ENCODE measurements around the gene EPS8L1. TPM values are rescaled to one million over a fixed set of nuclear protein-coding genes. Genes with fewer than 3 reads are reported as not detected.

Gene EPS8L1
- polyA plus RNA-seq, 1 of the 3 experiments (the other 2 are of a cell fraction): 12.9 TPM

GRCh38 chr19:55133639-55134444 lies 58.2 kb downstream of the EPS8L1 start:
- TF ChIP-seq RXRA (IDR thresholded peaks at IDR 0.05; ENCODE audit: borderline replicate concordance, low read depth): no peak
- TF ChIP-seq PBX3 (IDR thresholded peaks at IDR 0.05): no peak
- no peak for TF ChIP-seq SMC3 (IDR thresholded peaks at IDR 0.05; ENCODE audit: low read depth, low read length)
- no peak for TF ChIP-seq ZBTB33 (IDR thresholded peaks at IDR 0.05; ENCODE audit: borderline replicate concordance, low read depth)
- no peak for TF ChIP-seq POLR2AphosphoS5 (IDR thresholded peaks at IDR 0.05; ENCODE audit: low read depth, low read length)
- no peak for TF ChIP-seq FOXM1 (IDR thresholded peaks at IDR 0.05; ENCODE audit: low read depth)
- no peak for TF ChIP-seq MEF2A (IDR thresholded peaks at IDR 0.05; ENCODE audit: borderline replicate concordance, low read depth)
- no peak for TF ChIP-seq CTCF (IDR thresholded peaks at IDR 0.05)
- no peak for TF ChIP-seq NRF1 (IDR thresholded peaks at IDR 0.05; ENCODE audit: low read depth, low read length)
- no peak for TF ChIP-seq TAF1 (IDR thresholded peaks at IDR 0.05; ENCODE audit: borderline replicate concordance, low read depth, low read length)
- no peak for TF ChIP-seq RCOR1 (IDR thresholded peaks at IDR 0.05; ENCODE audit: low read length)
- TF ChIP-seq JUND (IDR thresholded peaks at IDR 0.05): no peak
- TF ChIP-seq TEAD4 (IDR thresholded peaks at IDR 0.05; ENCODE audit: borderline replicate concordance, insufficient read depth): no peak
- no peak for TF ChIP-seq ELF1 (IDR thresholded peaks at IDR 0.05)
- no peak for TF ChIP-seq IRF3 (IDR thresholded peaks at IDR 0.05; ENCODE audit: low read depth, low read length)
- TF ChIP-seq FOSL2 (IDR thresholded peaks at IDR 0.05; ENCODE audit: borderline replicate concordance, low read depth): no peak
- no peaks in the 10 kb centered on the region for H3K9me3 ChIP-seq
- CTCF ChIA-PET: interaction anchor here (1.3 to 3.2 kb wide), 7 partner anchors 8 to 253 kb away, joined by 3 to 37 read pairs (median 8); partner anchors contain the start of gene PPP1R12C
- no peak overlapping the region for H3K4me2 ChIP-seq
- H3F3A ChIP-seq (replicated peaks; ENCODE audit: insufficient read depth): peaks cover 4% of the 10 kb centered on the region
- no peak overlapping the region for H2AFZ ChIP-seq (ENCODE audit: low read depth)
- H3K79me2 ChIP-seq (ENCODE audit: insufficient read depth): no peaks in the 10 kb centered on the region
- peaks cover 13% of the 10 kb centered on the region; the same call in 1 of the 2 replicates for H3K27me3 ChIP-seq (ENCODE audit: insufficient read depth)
- no peak for DNase-seq
- no peaks in the 10 kb centered on the region for H3K4me1 ChIP-seq (ENCODE audit: control insufficient read depth in 1 of 2, insufficient read depth in 2 of 2, low read depth in 1 of 2, low read length in 1 of 2)
- POLR2A ChIA-PET: no interaction called here
- 65% methylated on average over 14 of the region's 25 CpGs for WGBS (ENCODE audit: low lambda C conversion rate)
- H3K9me2 ChIP-seq: no peaks in the 10 kb centered on the region
- no peaks in the 10 kb centered on the region for H3K36me3 ChIP-seq (replicated peaks in 1 of 2; ENCODE audit: control insufficient read depth in 1 of 2, insufficient read depth in 2 of 2, low read length in 1 of 2)
- no peak overlapping the region for H3K27ac ChIP-seq (ENCODE audit: low read depth in 2 of 2, low read length in 1 of 2)
- no peak overlapping the region for H3K9ac ChIP-seq
- no peaks in the 10 kb centered on the region for H4K20me1 ChIP-seq (ENCODE audit: insufficient read depth)
- H3K4me3 ChIP-seq (ENCODE audit: low read depth in 2 of 2, low read length in 1 of 2): no peak overlapping the region
